ENCODE measurements around the gene MAML1. TPM values are rescaled to one million over a fixed set of nuclear protein-coding genes. Genes with fewer than 3 reads are reported as not detected.

The MAML1 gene
- total and polyA plus RNA-seq, 2 experiments from 2014 or later, result 9.6 to 43.9 TPM

- no peak overlapping the region for H3K4me3 ChIP-seq
- H3K4me2 ChIP-seq, result peak overlapping the region; percentile 92
- H3K4me1 ChIP-seq (ENCODE audit: insufficient read depth), result peaks cover 8% of the 10 kb centered on the region
- H3K79me2 ChIP-seq (replicated peaks; ENCODE audit: insufficient read depth), result peaks cover 22% of the 10 kb centered on the region
- peaks cover 6% of the 10 kb centered on the region for H3F3A ChIP-seq (replicated peaks; ENCODE audit: low read depth)
- H3K9me3 Mint-ChIP-seq, result no peaks in the 10 kb centered on the region
- no peaks in the 10 kb centered on the region; the same call in 1 of the 2 replicates for H3K36me3 ChIP-seq (ENCODE audit: insufficient read depth)
- H2AFZ ChIP-seq, result no peak overlapping the region
- TF ChIP-seq ZNF114 (CRISPR knock-in tag; IDR thresholded peaks at IDR 0.05) (no peak), EZH2phosphoT487 (IDR thresholded peaks at IDR 0.05; ENCODE audit: unreplicated experiment) (no peak), NANOG (IDR thresholded peaks at IDR 0.05; ENCODE audit: borderline replicate concordance) (no peak), EZH2 (IDR thresholded peaks at IDR 0.05; ENCODE audit: low read depth, unreplicated experiment) (no peak), ZNF331 (CRISPR knock-in tag; IDR thresholded peaks at IDR 0.05; ENCODE audit: low read depth) (no peak), CREB1 (CRISPR knock-in tag; IDR thresholded peaks at IDR 0.05; ENCODE audit: low read depth) (no peak)
- peaks cover 30% of the 10 kb centered on the region for H3K27me3 Mint-ChIP-seq (ENCODE audit: insufficient read depth, low read depth, poor library complexity)
- H3K9me2 ChIP-seq (ENCODE audit: insufficient read depth), result no peaks in the 10 kb centered on the region
- ATAC-seq, result no peak
- H3K4me1 Mint-ChIP-seq, result peaks cover 30% of the 10 kb centered on the region
- H3K4me3 Mint-ChIP-seq, result peak overlapping the region; percentile 80
- H3K27ac ChIP-seq (ENCODE audit: low read depth), result no peak overlapping the region
- no peak overlapping the region for H3K27ac Mint-ChIP-seq
- H3K27me3 ChIP-seq (ENCODE audit: insufficient read depth), result no peaks in the 10 kb centered on the region
- peaks cover 12% of the 10 kb centered on the region for H3K36me3 Mint-ChIP-seq (ENCODE audit: low read depth)
- peaks cover 17% of the 10 kb centered on the region for H4K20me1 ChIP-seq (replicated peaks; ENCODE audit: insufficient read depth)
- DNase-seq (ENCODE audit: low spot score), result no peak
Measured at GRCh38 chr5:179804555-179804947, 71.9 kb downstream of the MAML1 start.

GRCh38 chr5:179805070-179805528 is 72.5 kb downstream of the MAML1 start:
- peaks cover 17% of the 10 kb centered on the region for H4K20me1 ChIP-seq (replicated peaks; ENCODE audit: insufficient read depth)
- H3K27ac ChIP-seq (ENCODE audit: low read depth), result no peak overlapping the region
- no peak for ATAC-seq
- TF ChIP-seq STAT1 (IDR thresholded peaks at IDR 0.05; ENCODE audit: unreplicated experiment) (no peak), CREB1 (CRISPR knock-in tag; IDR thresholded peaks at IDR 0.05; ENCODE audit: low read depth) (no peak), EZH2phosphoT487 (IDR thresholded peaks at IDR 0.05; ENCODE audit: unreplicated experiment) (no peak), CTCF (conservative IDR thresholded peaks at IDR 0.05; ENCODE audit: low read depth in 2 of 2) (no peak), EZH2 (IDR thresholded peaks at IDR 0.05; ENCODE audit: low read depth, unreplicated experiment) (no peak), ETS1 (IDR thresholded peaks at IDR 0.05) (no peak), ZNF114 (CRISPR knock-in tag; IDR thresholded peaks at IDR 0.05) (no peak), REST (IDR thresholded peaks at IDR 0.05; ENCODE audit: unreplicated experiment) (no peak), JUNB (IDR thresholded peaks at IDR 0.05; ENCODE audit: unreplicated experiment) (no peak), NANOG (IDR thresholded peaks at IDR 0.05; ENCODE audit: borderline replicate concordance) (no peak), ZNF331 (CRISPR knock-in tag; IDR thresholded peaks at IDR 0.05; ENCODE audit: low read depth) (no peak)

More at GRCh38 chr5:179805070-179805528, 72.5 kb downstream of the MAML1 start:
- Histone ChIP-seq H2AFZ (no peak overlapping the region), H3K79me2 (replicated peaks; ENCODE audit: insufficient read depth) (peaks cover 22% of the 10 kb centered on the region), H3K27me3 (ENCODE audit: insufficient read depth) (no peaks in the 10 kb centered on the region), H3K36me3 (ENCODE audit: insufficient read depth) (no peaks in the 10 kb centered on the region), H3K9me2 (ENCODE audit: insufficient read depth) (no peaks in the 10 kb centered on the region), H3K4me3 (peak overlapping the region; percentile 77), H3F3A (replicated peaks; ENCODE audit: low read depth) (peaks cover 6% of the 10 kb centered on the region), H3K4me2 (peak overlapping the region; percentile 92), H3K4me1 (ENCODE audit: insufficient read depth) (peaks cover 8% of the 10 kb centered on the region)
- Mint-ChIP-seq H3K4me1 (peaks cover 30% of the 10 kb centered on the region), H3K9me3 (no peaks in the 10 kb centered on the region), H3K4me3 (peak overlapping the region; percentile 80), H3K27me3 (ENCODE audit: insufficient read depth, low read depth, poor library complexity) (peaks cover 30% of the 10 kb centered on the region), H3K27ac (no peak overlapping the region), H3K36me3 (ENCODE audit: low read depth) (peaks cover 8% of the 10 kb centered on the region; the same call in 1 of the 3 replicates)
- DNase-seq (ENCODE audit: low spot score), result no peak

All from GM23338 (cell line).